HG03064 (cell line): ENCODE results near the gene NRIP1.

ENCODE experiments used
- ATAC-seq: cut with Tn5 transposase; IDR thresholded peaks from one replicate; pipeline ENCODE4 v1.9.1; 2021; ENCODE audit warnings: low read depth; ENCODE audit not compliant: unreplicated experiment

The NRIP1 gene

GRCh38 chr21:15064576-15065391 is at the start of gene NRIP1:
Gene NRIP1 (minus strand): TSS chr21:15065000. CDS start chr21:14968192, 96,808 bp downstream.
- peak; percentile 61 for ATAC-seq

- no peak for ATAC-seq
These were observed 48.1 kb upstream of the NRIP1 start for GRCh38 chr21:15112858-15113257.

GRCh38 chr21:15108801-15109200 is 44.0 kb upstream of the NRIP1 start:
- no peak for ATAC-seq

GRCh38 chr21:15104470-15104869 is 39.7 kb upstream of the NRIP1 start:
- no peak for ATAC-seq

- ATAC-seq: no peak
These were observed 34.1 kb upstream of the NRIP1 start for GRCh38 chr21:15098908-15099307.

- ATAC-seq: no peak
These were observed 33.4 kb upstream of the NRIP1 start for GRCh38 chr21:15098181-15098580.

GRCh38 chr21:15097580-15097979 is 32.8 kb upstream of the NRIP1 start:
- no peak for ATAC-seq

GRCh38 chr21:15096146-15096545 is 31.3 kb upstream of the NRIP1 start:
- no peak for ATAC-seq

- no peak for ATAC-seq
These were observed 30.5 kb upstream of the NRIP1 start for GRCh38 chr21:15095326-15095725.

- ATAC-seq: no peak
These were observed 29.9 kb upstream of the NRIP1 start for GRCh38 chr21:15094706-15095105.

- no peak for ATAC-seq
These were observed 28.4 kb upstream of the NRIP1 start for GRCh38 chr21:15093216-15093615.

- no peak for ATAC-seq
These were observed 27.9 kb upstream of the NRIP1 start for GRCh38 chr21:15092745-15093144.

- no peak for ATAC-seq
These were observed 25.6 kb upstream of the NRIP1 start for GRCh38 chr21:15090390-15090789.

- no peak for ATAC-seq
These were observed 23.7 kb upstream of the NRIP1 start for GRCh38 chr21:15088488-15088887.

- no peak for ATAC-seq
These were observed 19.9 kb upstream of the NRIP1 start for GRCh38 chr21:15084668-15085067.

- no peak for ATAC-seq
These were observed 15.7 kb upstream of the NRIP1 start for GRCh38 chr21:15080526-15080925.

GRCh38 chr21:15079269-15079668 is 14.5 kb upstream of the NRIP1 start:
- no peak for ATAC-seq

GRCh38 chr21:15078180-15078579 is 13.4 kb upstream of the NRIP1 start:
- ATAC-seq: no peak

- ATAC-seq: no peak
These were observed 12.8 kb upstream of the NRIP1 start for GRCh38 chr21:15077529-15078145.

GRCh38 chr21:15076730-15077129 is 11.9 kb upstream of the NRIP1 start:
- ATAC-seq: no peak

GRCh38 chr21:15071009-15071408 is 6.2 kb upstream of the NRIP1 start:
- no peak for ATAC-seq

- ATAC-seq: no peak
These were observed 1.3 kb upstream of the NRIP1 start for GRCh38 chr21:15066123-15066575.
